Activated CD8-positive, alpha-beta memory T cell treated with anti-CD3 and anti-CD28 coated beads, Interleukin-2, amount 50 U/mL, for 24 hours (primary cell): ENCODE data around the gene RBM25.
A peak's percentile ranks its signal among the peaks of the same experiment; 100 is the strongest.
"Not testable (repeated sequence)": the region's sequence is repeated elsewhere in the genome, so short reads cannot be mapped to it uniquely, and the experiment has no call there.

Source experiments
- DNase-seq: peaks from one replicate; pipeline ENCODE4 v3.0.0-alpha.2; 2020; ENCODE audit errors: extremely low read depth

Gene RBM25

GRCh38 chr14:73058224-73058921 lies at the start of gene RBM25:
Gene RBM25, plus strand, starts transcription at chr14:73058534. Its CDS starts 13,108 bp downstream, at chr14:73071642.
- peak; percentile 86 for DNase-seq

GRCh38 chr14:73011189-73011588 lies 47.1 kb upstream of the RBM25 start:
- DNase-seq: not testable (repeated sequence)

GRCh38 chr14:73014105-73014504 lies 44.2 kb upstream of the RBM25 start:
- no peak for DNase-seq

GRCh38 chr14:73015552-73015951 lies 42.8 kb upstream of the RBM25 start:
- not testable (repeated sequence) for DNase-seq

GRCh38 chr14:73016011-73016410 lies 42.3 kb upstream of the RBM25 start:
- DNase-seq: not testable (repeated sequence)

- DNase-seq: no peak
Observed at GRCh38 chr14:73022051-73022450, 36.3 kb upstream of the RBM25 start.

- no peak for DNase-seq
Observed at GRCh38 chr14:73025544-73025943, 32.8 kb upstream of the RBM25 start.

GRCh38 chr14:73026243-73026844 lies 32.0 kb upstream of the RBM25 start:
- DNase-seq: no peak

GRCh38 chr14:73026845-73027542 lies 31.3 kb upstream of the RBM25 start, which contains the start of gene ZFYVE1:
Gene ZFYVE1, minus strand, starts transcription at chr14:73027106. Its CDS starts 2,598 bp downstream, at chr14:73024508.
- DNase-seq: peak; percentile 80

- DNase-seq: no peak
Observed at GRCh38 chr14:73027546-73027945, 30.8 kb upstream of the RBM25 start.

GRCh38 chr14:73027984-73028383 lies 30.4 kb upstream of the RBM25 start:
- DNase-seq: no peak

GRCh38 chr14:73036706-73037450 lies 21.5 kb upstream of the RBM25 start:
- DNase-seq: not testable (repeated sequence)

GRCh38 chr14:73047808-73048207 lies 10.5 kb upstream of the RBM25 start:
- no peak for DNase-seq

GRCh38 chr14:73049428-73049827 lies 8.9 kb upstream of the RBM25 start:
- no peak for DNase-seq

- no peak for DNase-seq
Observed at GRCh38 chr14:73055251-73055650, 3.1 kb upstream of the RBM25 start.

- no peak for DNase-seq
Observed at GRCh38 chr14:73057944-73058223, 450 bp upstream of the RBM25 start.

- no peak for DNase-seq
Observed at GRCh38 chr14:73058922-73059673, 764 bp downstream of the RBM25 start.

- no peak for DNase-seq
Observed at GRCh38 chr14:73069585-73069984, 11.3 kb downstream of the RBM25 start.

GRCh38 chr14:73091044-73091443 lies 32.7 kb downstream of the RBM25 start:
- DNase-seq: no peak

- DNase-seq: no peak
Observed at GRCh38 chr14:73097421-73097820, 39.1 kb downstream of the RBM25 start.

GRCh38 chr14:73100334-73100733 lies 42.0 kb downstream of the RBM25 start:
- DNase-seq: no peak
